Psoas muscle (tissue), 8 donors: ENCODE results near the gene ANGPT4. TPM values are rescaled to one million over a fixed set of nuclear protein-coding genes. Genes with fewer than 3 reads are reported as not detected.
"Not testable (repeated sequence)": the region's sequence is repeated elsewhere in the genome, so short reads cannot be mapped to it uniquely, and the experiment has no call there.

Experiments
- ATAC-seq, 4 donors: fragments of 200-7000 bp; cut with Tn5 transposase; one replicate each; pipeline ENCODE4 v1.9.1; 2020; ENCODE audit warnings: moderate library complexity in 3 of 4, mild to moderate bottlenecking in 2 of 4
- DNase-seq, 2 donors: peaks; one replicate each; pipeline ENCODE4 v3.0.0-alpha.2; 2020
- H3K27ac ChIP-seq: fragments of 200-600 bp; one replicate; pipeline ENCODE4 v1.8.0; 2022
- H3K27me3 ChIP-seq, 3 donors: fragments of 200-600 bp in 1 of 3; one replicate each; pipeline versions ENCODE4 v1.6.1 to v1.8.0; 2013 to 2022; ENCODE audit warnings: low read length in 2 of 3, mild to moderate bottlenecking in 2 of 3, moderate library complexity in 1 of 3; ENCODE audit not compliant: insufficient read depth in 3 of 3
- H3K36me3 ChIP-seq, 2 donors: fragments of 200-600 bp in 1 of 2; one replicate each; pipeline versions ENCODE4 v1.6.1 to v1.8.0; 2013 to 2022; ENCODE audit warnings: low read depth in 1 of 2, mild to moderate bottlenecking in 1 of 2, moderate library complexity in 1 of 2; ENCODE audit not compliant: insufficient read depth in 1 of 2
- H3K4me1 ChIP-seq: fragments of 200-600 bp; one replicate; pipeline ENCODE4 v1.8.0; 2022
- H3K4me3 ChIP-seq: fragments of 200-600 bp; one replicate; pipeline ENCODE4 v1.8.0; 2022; ENCODE audit warnings: mild to moderate bottlenecking
- H3K9me3 ChIP-seq: fragments of 200-600 bp; one replicate; pipeline ENCODE4 v1.8.0; 2022
- WGBS, 3 donors: extraction: QIAGEN DNeasy Blood & Tissue Kit; methylation state at CpG; one replicate each; pipeline versions ENCODE4 v1.1.6 to v1.1.7; 2013; 5-methylcytosine and 5-hydroxymethylcytosine counted together
- intact Hi-C, 2 donors: fragments of 100-400 bp; cut with DNase I; formaldehyde crosslinking; loops; one replicate each; pipeline versions ENCODE4 v1.11.0 to v1.14.2; 2022
- polyA plus RNA-seq, 3 donors: library from polyadenylated mRNA; stranded (reverse); fragments of 200-250 nt; gene quantifications; one replicate each; pipeline ENCODE4 v1.2.3, GENCODE V29; 2013
- total RNA-seq, 4 donors: library from RNA; stranded (reverse); fragmentation: NEBNext Ultra II Directional in 2 of 4; extraction: Animal tissue kit (Norgen Biotek cat#: 25700) in 2 of 4; gene quantifications; one replicate each; pipeline versions ENCODE4 v1.2.1 to v1.2.4, GENCODE V29; 2021 to 2023
- TF ChIP-seq, protein P1 (sequence below): fragments of 200-600 bp; IDR thresholded peaks from one replicate; pipeline ENCODE4 v1.8.0; 2022; ENCODE audit warnings: antibody characterized with exemption
- donor health status: healthy with polysubstance abuse.
- donor health status: DM: no; HTN: no; CAD: no; lungs with moderate emphysema.
- donor health status: Bipolar disorder and iron deficiency.
- donor health status: healthy.
- donor health status: DM: yes; HTN: yes; CAD: no.
- donor health status: DM: no; HTN: no; CAD: no.
- donor health status: DM: no; HTN: no; CAD: no.
- donor health status: DM: yes; HTN: yes; CAD: no.

The ANGPT4 gene
- total and polyA plus RNA-seq, 7 donors: 0.03 to 0.14 (median 0.06) TPM; not detected in 2

DNA sequence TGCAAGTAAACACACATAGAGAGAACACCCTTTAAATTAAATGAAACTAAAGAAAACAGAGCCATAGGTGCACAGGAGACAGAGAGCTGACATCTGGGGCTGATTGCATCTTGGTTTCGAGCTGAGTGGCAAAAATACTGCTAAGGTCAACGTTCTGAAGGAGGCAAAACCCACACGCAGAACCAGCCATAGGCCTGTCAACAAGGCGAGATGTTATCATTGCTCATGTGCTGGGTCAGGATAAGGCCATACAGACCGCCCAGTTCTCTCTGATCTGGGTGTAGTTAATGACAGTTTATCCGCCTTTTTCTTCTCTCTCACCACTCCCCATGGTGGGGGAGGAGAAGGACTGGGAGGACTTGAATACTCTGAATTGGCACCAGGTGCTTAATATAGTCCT is 87.1 kb downstream of the ANGPT4 start:
- H3K4me3 ChIP-seq: no peak overlapping the region
- TF ChIP-seq, protein P1, sequence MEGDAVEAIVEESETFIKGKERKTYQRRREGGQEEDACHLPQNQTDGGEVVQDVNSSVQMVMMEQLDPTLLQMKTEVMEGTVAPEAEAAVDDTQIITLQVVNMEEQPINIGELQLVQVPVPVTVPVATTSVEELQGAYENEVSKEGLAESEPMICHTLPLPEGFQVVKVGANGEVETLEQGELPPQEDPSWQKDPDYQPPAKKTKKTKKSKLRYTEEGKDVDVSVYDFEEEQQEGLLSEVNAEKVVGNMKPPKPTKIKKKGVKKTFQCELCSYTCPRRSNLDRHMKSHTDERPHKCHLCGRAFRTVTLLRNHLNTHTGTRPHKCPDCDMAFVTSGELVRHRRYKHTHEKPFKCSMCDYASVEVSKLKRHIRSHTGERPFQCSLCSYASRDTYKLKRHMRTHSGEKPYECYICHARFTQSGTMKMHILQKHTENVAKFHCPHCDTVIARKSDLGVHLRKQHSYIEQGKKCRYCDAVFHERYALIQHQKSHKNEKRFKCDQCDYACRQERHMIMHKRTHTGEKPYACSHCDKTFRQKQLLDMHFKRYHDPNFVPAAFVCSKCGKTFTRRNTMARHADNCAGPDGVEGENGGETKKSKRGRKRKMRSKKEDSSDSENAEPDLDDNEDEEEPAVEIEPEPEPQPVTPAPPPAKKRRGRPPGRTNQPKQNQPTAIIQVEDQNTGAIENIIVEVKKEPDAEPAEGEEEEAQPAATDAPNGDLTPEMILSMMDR: no peak
- 41 to 77% (median 56%) methylated on average over 6 of the region's 6 CpGs for WGBS, 3 donors
- ATAC-seq (no peak), DNase-seq (no peak)
- no peaks in the 10 kb centered on the region for H3K36me3 ChIP-seq
- H3K9me3 ChIP-seq: no peaks in the 10 kb centered on the region
- intact Hi-C loops: no loop called here
- no peaks in the 10 kb centered on the region for H3K27me3 ChIP-seq
- H3K27ac ChIP-seq: peak overlapping the region; percentile 30
- H3K4me1 ChIP-seq: peaks cover 34% of the 10 kb centered on the region

DNA sequence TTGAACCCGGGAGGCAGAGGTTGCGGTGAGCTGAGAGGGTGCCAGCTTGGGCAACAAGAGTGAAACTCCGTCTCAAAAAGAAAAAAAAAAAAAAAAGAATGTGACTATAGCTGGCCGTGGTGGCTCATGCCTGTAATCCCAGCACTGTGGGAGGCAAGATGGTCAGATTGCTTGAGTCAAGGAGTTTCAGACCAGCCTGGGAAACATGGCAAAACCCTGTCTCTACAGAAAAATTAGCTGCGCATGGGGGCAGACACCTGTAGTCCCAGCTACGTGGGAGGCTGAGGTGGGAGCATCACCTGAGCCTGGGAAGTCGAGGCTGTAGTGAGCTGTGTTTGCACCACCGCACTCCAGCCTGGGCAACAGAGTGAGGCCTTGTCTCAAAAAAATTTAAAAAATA is 88.2 kb downstream of the ANGPT4 start:
- 83 to 95% (median 92%) methylated on average over 7 to 8 of the region's 8 CpGs for WGBS, 3 donors
- H3K27me3 ChIP-seq, H3K9me3 ChIP-seq, H3K36me3 ChIP-seq, DNase-seq, H3K27ac ChIP-seq, H3K4me3 ChIP-seq, ATAC-seq, intact Hi-C loops: not testable (repeated sequence)
- peaks cover 42% of the 10 kb centered on the region for H3K4me1 ChIP-seq

DNA sequence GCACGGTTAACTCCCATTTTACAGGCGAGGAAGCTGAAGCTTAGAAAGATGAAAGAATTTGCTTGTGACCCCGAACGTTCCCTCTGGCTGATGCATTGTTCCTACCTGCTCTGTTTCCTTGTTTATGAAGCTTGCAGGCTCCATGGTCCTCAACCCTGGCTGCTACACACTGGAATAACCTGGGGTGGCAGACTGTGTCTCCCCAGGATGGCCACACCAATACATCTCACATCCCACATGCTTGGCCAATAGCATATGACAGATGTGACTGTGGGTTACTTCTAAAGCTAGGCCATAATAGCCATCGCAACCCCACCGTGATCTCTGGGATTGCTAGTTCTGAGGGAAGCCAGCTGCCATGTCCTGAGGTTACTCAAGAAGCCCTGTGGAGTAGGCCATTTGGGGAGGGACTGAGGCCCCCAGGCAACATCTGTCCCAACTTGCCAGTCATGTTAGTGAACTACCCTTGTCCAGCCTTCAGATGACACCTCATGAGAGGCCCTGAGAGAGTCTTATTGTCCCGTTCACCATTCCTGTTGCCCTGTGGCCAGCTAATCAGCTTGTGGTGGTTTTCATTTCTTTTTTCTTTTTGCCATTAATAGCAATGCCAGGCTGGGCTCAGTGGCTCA is 89.3 kb downstream of the ANGPT4 start:
- TF ChIP-seq, protein P1: no peak
- H3K9me3 ChIP-seq: no peaks in the 10 kb centered on the region
- H3K4me3 ChIP-seq: no peak overlapping the region
- H3K36me3 ChIP-seq: no peaks in the 10 kb centered on the region
- DNase-seq (no peak), ATAC-seq (no peak)
- peaks cover 44% of the 10 kb centered on the region for H3K4me1 ChIP-seq
- no peaks in the 10 kb centered on the region for H3K27me3 ChIP-seq
- no peak overlapping the region for H3K27ac ChIP-seq
- intact Hi-C loops: no loop called here
- WGBS, 3 donors: 82 to 89% (median 83%) methylated on average over 7 of the region's 7 CpGs

DNA sequence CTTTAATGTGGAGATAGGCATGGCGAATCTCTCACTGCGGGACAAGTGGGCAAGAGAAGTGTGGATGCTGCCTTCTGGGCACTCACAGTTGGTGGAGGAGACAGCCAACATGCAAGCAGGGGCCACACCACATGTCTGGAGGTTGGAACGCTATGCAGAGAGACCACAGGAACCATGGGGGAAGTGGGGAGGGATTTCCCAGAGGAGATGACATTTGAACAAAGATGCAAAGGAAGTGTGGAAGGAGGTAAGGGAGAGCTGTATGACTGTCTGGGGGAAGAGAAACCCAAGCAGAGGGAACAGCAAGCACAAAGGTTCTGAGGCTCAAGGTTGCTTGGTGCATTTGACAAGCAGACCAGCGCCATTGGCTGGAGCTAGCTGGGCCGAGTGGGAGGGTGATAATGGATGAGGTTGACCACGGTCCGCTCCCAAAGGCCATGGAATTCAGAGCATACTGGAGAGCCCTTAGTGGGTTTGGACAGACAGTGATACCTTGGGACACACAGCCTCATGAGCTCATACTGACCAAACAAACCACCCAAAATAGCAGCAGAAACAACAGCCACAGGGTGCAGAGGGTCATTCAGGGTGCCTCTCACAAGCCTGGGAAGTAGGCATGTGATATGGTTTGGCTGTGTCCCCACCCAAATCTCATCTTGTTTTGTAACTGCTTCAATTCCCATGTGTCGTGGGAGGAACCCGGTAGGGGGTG is 90.3 kb downstream of the ANGPT4 start:
- no peaks in the 10 kb centered on the region for H3K27me3 ChIP-seq
- DNase-seq: no peak
- 45 to 54% (median 49%) methylated on average over 9 of the region's 9 CpGs for WGBS, 3 donors
- peaks cover 53% of the 10 kb centered on the region for H3K4me1 ChIP-seq
- intact Hi-C loops: no loop called here
- H3K27ac ChIP-seq: peak overlapping the region; percentile 10
- no peaks in the 10 kb centered on the region for H3K9me3 ChIP-seq
- ATAC-seq: peak; percentile 49 to 76 (median 56)
- H3K36me3 ChIP-seq: no peaks in the 10 kb centered on the region
- no peak overlapping the region for H3K4me3 ChIP-seq
- TF ChIP-seq, protein P1: no peak

DNA sequence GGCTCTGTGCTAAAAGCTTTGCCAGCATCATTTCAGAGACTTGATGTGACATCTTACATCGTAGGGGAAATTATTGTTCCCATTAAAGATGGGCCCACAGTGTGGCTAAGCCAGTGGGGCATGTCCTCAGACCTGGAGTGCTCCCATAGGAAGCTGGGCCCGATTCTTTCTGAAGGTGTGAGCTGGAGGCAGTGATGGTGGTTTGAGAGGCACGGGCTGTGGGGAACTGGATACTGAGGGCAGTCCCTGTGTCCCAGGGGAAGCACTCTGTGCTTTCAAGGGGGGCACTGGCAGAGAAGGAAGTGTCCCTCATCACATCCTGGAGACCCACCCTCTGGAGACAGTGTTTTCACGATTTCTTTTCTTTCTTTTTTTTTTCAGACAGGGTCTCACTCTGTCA is 91.2 kb downstream of the ANGPT4 start:
- Histone ChIP-seq H3K4me3 (no peak overlapping the region), H3K9me3 (no peaks in the 10 kb centered on the region), H3K36me3 (no peaks in the 10 kb centered on the region), H3K27ac (no peak overlapping the region), H3K27me3 (no peaks in the 10 kb centered on the region), H3K4me1 (peaks cover 54% of the 10 kb centered on the region)
- TF ChIP-seq, protein P1: no peak
- ATAC-seq (no peak), DNase-seq (no peak)
- 45 to 64% (median 52%) methylated on average over 4 of the region's 4 CpGs for WGBS, 3 donors
- intact Hi-C loops: no loop called here
